Natural killer cell (primary cell): ENCODE measurements around the gene TRIM9. TPM values are rescaled to one million over a fixed set of nuclear protein-coding genes. Genes with fewer than 3 reads are reported as not detected.

ENCODE experiments used
- ATAC-seq, 3 donors: fragments of 150-1000 bp in 2 of 3; fragments of 200-7000 bp in 1 of 3; cut with Tn5 transposase; 1 replicate in 1 of 3; 2 replicates in 2 of 3; pipeline ENCODE4 v1.10.0; 2021; ENCODE audit warnings: mild to moderate bottlenecking in 2 of 3, moderate library complexity in 2 of 3
- DNase-seq, 2 donors: peaks; one replicate each; pipeline versions ENCODE4 v3.0.0 to v3.0.0-alpha.2; 2013 to 2021; ENCODE audit warnings: mixed read lengths in 1 of 2
- H3K27ac ChIP-seq: one replicate; pipeline ENCODE4 v1.5.1; 2013; ENCODE audit warnings: mild to moderate bottlenecking, low read length
- H3K27me3 ChIP-seq: one replicate; pipeline ENCODE4 v1.6.1; 2013; ENCODE audit warnings: low read length; ENCODE audit not compliant: control insufficient read depth, insufficient read depth
- H3K36me3 ChIP-seq: one replicate; pipeline ENCODE4 v1.6.1; 2013; ENCODE audit warnings: low read length; ENCODE audit not compliant: control insufficient read depth, insufficient read depth
- H3K4me1 ChIP-seq: one replicate; pipeline ENCODE4 v1.6.1; 2013; ENCODE audit warnings: low read length; ENCODE audit not compliant: control insufficient read depth, insufficient read depth
- H3K4me3 ChIP-seq: one replicate; pipeline ENCODE4 v1.5.1; 2013; ENCODE audit warnings: low read length
- H3K9me3 ChIP-seq: one replicate; pipeline ENCODE4 v1.6.1; 2013; ENCODE audit warnings: low read length; ENCODE audit not compliant: control insufficient read depth, insufficient read depth
- H3K27ac Mint-ChIP-seq, 2 donors: one replicate each; pipeline ENCODE4 v1.8.0; 2022; ENCODE audit warnings: mild to moderate bottlenecking in 2 of 2, mixed read lengths in 2 of 2, moderate library complexity in 1 of 2
- H3K27me3 Mint-ChIP-seq, 2 donors: one replicate each; pipeline ENCODE4 v1.8.0; 2022; ENCODE audit warnings: low read depth in 2 of 2, mixed read lengths in 2 of 2
- H3K36me3 Mint-ChIP-seq: one replicate; pipeline ENCODE4 v1.8.0; 2022; ENCODE audit warnings: mixed read lengths
- H3K4me1 Mint-ChIP-seq, 2 donors: one replicate each; pipeline ENCODE4 v1.8.0; 2022; ENCODE audit warnings: mixed read lengths in 2 of 2
- H3K4me3 Mint-ChIP-seq: one replicate; pipeline ENCODE4 v1.8.0; 2022; ENCODE audit warnings: mild to moderate bottlenecking, moderate library complexity, mixed read lengths
- H3K9me3 Mint-ChIP-seq, 2 donors: one replicate each; pipeline ENCODE4 v1.8.0; 2022; ENCODE audit warnings: mixed read lengths in 2 of 2
- CTCF ChIP-seq: fragments of 200-600 bp; IDR thresholded peaks from one replicate; pipeline ENCODE4 v1.8.0; 2022; ENCODE audit warnings: antibody characterized with exemption
- WGBS: methylation state at CpG from one replicate; pipeline ENCODE4 v1.1.7; 2013; ENCODE audit warnings: missing lambda C conversion rate; ENCODE audit not compliant: insufficient coverage; 5-methylcytosine and 5-hydroxymethylcytosine counted together
- intact Hi-C: fragments of 100-400 bp; cut with micrococcal nuclease; formaldehyde crosslinking; loops from one replicate; pipeline ENCODE4 v1.14.2; 2022
- total RNA-seq, 4 donors: library from RNA; stranded (reverse); fragments of 120-200 nt in 1 of 4; gene quantifications; one replicate each; pipeline versions ENCODE4 v1.2.3 to v1.2.4, GENCODE V29; 2013 to 2022

Gene TRIM9
- total RNA-seq, 3 donors from 2014 or later (not counting 1 experiment from before 2014, with no cell fraction given): 0.25 to 0.40 (median 0.35) TPM

GRCh38 chr14:50935126-50936015, 159.5 kb downstream of the TRIM9 start:
- no peak overlapping the region for H3K27ac ChIP-seq
- intact Hi-C loops: no loop called here
- 53% methylated on average over 4 of the region's 5 CpGs for WGBS
- H3K4me3 Mint-ChIP-seq: no peak overlapping the region
- no peaks in the 10 kb centered on the region for H3K36me3 ChIP-seq
- no peak for ATAC-seq
- no peaks in the 10 kb centered on the region for H3K9me3 ChIP-seq
- H3K4me1 Mint-ChIP-seq: no peaks in the 10 kb centered on the region
- H3K36me3 Mint-ChIP-seq: no peaks in the 10 kb centered on the region
- H3K27ac Mint-ChIP-seq: no peak overlapping the region
- no peak for DNase-seq
- H3K27me3 ChIP-seq: no peaks in the 10 kb centered on the region
- no peak for TF ChIP-seq CTCF
- no peaks in the 10 kb centered on the region for H3K4me1 ChIP-seq
- H3K4me3 ChIP-seq: no peak overlapping the region
- no peaks in the 10 kb centered on the region for H3K9me3 Mint-ChIP-seq
- H3K27me3 Mint-ChIP-seq: peaks cover 17 to 33% of the 10 kb centered on the region in 2 donors

DNA sequence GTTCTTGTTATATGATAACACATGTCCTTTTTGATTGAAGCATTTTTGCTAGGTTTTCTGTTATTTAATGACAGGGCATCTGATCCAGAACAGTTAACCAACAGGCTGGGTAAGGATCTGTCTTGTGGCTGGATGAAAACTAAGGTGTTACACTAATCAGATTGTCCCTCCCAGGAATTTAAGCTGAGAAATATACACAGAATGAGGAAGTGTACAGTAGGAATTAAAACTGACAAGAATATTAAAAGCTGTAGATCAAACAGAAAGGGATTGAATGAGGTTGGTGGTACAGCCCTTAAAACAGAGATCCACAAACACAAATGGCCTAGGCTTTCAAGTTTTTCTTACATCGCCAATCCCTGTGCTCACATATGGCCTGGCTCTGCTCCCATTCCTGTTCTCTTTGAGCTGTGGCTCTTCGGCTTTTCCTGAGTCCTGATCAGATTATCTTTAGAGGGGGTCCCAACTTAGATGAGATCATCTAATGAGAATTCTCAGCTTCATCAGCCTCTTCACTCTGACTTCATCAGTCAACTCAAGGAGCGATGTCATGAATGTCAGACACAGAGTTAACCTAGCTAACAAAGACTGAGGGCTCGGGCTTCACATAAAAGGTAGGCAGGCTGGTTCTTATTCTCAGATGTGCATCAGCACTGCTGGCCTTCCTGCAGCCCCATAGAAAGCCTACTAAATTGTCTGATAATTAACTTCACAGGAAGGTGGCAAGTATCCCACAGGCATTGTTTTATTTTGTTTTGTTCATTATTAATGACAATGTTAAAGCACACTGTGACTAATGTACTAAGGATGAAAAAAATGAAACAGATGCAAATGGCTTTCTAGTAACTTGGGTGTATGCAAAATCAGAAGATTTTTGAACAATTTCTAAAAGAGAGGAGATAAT, 162.1 kb downstream of the TRIM9 start:
- no peaks in the 10 kb centered on the region for H3K36me3 Mint-ChIP-seq
- H3K27me3 Mint-ChIP-seq: peaks cover 13 to 30% of the 10 kb centered on the region in 2 donors
- H3K4me3 Mint-ChIP-seq: no peak overlapping the region
- Histone ChIP-seq H3K4me3 (no peak overlapping the region), H3K36me3 (no peaks in the 10 kb centered on the region), H3K9me3 (no peaks in the 10 kb centered on the region), H3K27me3 (no peaks in the 10 kb centered on the region), H3K27ac (no peak overlapping the region), H3K4me1 (peaks cover 3% of the 10 kb centered on the region)
- H3K27ac Mint-ChIP-seq: no peak overlapping the region
- no peak for DNase-seq
- no peak for ATAC-seq
- TF ChIP-seq CTCF: no peak
- H3K4me1 Mint-ChIP-seq: no peaks in the 10 kb centered on the region
- H3K9me3 Mint-ChIP-seq: no peaks in the 10 kb centered on the region
- intact Hi-C loops: no loop called here
- WGBS: 87% methylated on average over 4 of the region's 4 CpGs

DNA sequence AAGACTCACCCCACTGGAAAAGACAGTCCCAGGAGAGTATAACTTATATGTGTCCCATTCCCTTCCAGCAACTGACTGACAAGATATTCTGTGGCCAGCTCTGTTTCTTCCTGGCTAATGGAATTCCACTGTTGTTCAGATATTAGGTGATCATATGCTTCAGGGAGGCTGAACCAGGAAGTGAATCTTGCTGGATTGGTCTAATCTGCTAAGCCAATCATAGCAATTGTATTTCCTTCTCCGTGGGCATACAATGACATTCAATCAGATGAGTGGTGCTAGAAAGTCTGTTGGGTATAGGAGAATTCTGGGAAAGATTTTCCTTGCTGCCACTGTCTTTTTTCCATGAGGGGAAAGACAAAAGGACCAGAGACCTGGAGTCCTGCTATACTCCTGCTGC, 162.7 kb downstream of the TRIM9 start:
- Mint-ChIP-seq H3K9me3 (no peaks in the 10 kb centered on the region), H3K4me1 (no peaks in the 10 kb centered on the region), H3K27me3 (peaks cover 13 to 30% of the 10 kb centered on the region in 2 donors), H3K4me3 (no peak overlapping the region), H3K27ac (no peak overlapping the region), H3K36me3 (no peaks in the 10 kb centered on the region)
- intact Hi-C loops: no loop called here
- ATAC-seq (no peak), DNase-seq (no peak)
- 76% methylated on average over 1 of the region's 1 CpG for WGBS
- TF ChIP-seq CTCF: no peak
- Histone ChIP-seq H3K36me3 (no peaks in the 10 kb centered on the region), H3K4me3 (no peak overlapping the region), H3K9me3 (no peaks in the 10 kb centered on the region), H3K27ac (no peak overlapping the region), H3K4me1 (peaks cover 5% of the 10 kb centered on the region), H3K27me3 (no peaks in the 10 kb centered on the region)
